Astrocyte (in vitro differentiated cells and primary cell): ENCODE data around the gene TEX2. TPM values are rescaled to one million over a fixed set of nuclear protein-coding genes. Genes with fewer than 3 reads are reported as not detected.
A peak's percentile ranks its signal among the peaks of the same experiment; 100 is the strongest.

ENCODE experiments used
- DNase-seq: peaks from one replicate; pipeline ENCODE4 v3.0.0-alpha.2; 2010; ENCODE audit warnings: low read depth
- FAIRE-seq: peaks from 2 replicates; lab custom pipeline; 2011; peaks lifted over from hg19 to GRCh38; lab: Jason Lieb, UNC
- H2AFZ ChIP-seq: 2 replicates; pipeline ENCODE4 v1.6.0; 2012; ENCODE audit warnings: low read depth, low read length, inconsistent platforms
- H3K27ac ChIP-seq: 2 replicates; pipeline ENCODE4 v1.5.1; 2011; ENCODE audit warnings: low read depth, low read length, inconsistent platforms
- H3K27me3 ChIP-seq: 2 replicates; pipeline ENCODE4 v1.6.0; 2011; ENCODE audit warnings: low read length, inconsistent platforms; ENCODE audit not compliant: insufficient read depth
- H3K36me3 ChIP-seq: 2 replicates; pipeline ENCODE4 v1.5.1; 2011; ENCODE audit warnings: low read length, inconsistent platforms; ENCODE audit not compliant: insufficient read depth
- H3K4me1 ChIP-seq: 2 replicates; pipeline ENCODE4 v1.5.1; 2011; ENCODE audit warnings: low read length, inconsistent platforms; ENCODE audit not compliant: insufficient read depth
- H3K4me2 ChIP-seq: 2 replicates; pipeline ENCODE4 v1.6.0; 2012; ENCODE audit warnings: low read length, inconsistent platforms
- H3K4me3 ChIP-seq: 2 replicates; pipeline ENCODE4 v1.5.1; 2011; ENCODE audit warnings: low read depth, mild to moderate bottlenecking, low read length, inconsistent platforms; ENCODE audit not compliant: insufficient read depth
- H3K79me2 ChIP-seq: 2 replicates; pipeline ENCODE4 v1.6.0; 2012; ENCODE audit warnings: mild to moderate bottlenecking, low read length, inconsistent platforms; ENCODE audit not compliant: insufficient read depth
- H3K9ac ChIP-seq: 2 replicates; pipeline ENCODE4 v1.6.0; 2012; ENCODE audit warnings: mild to moderate bottlenecking, low read length, inconsistent platforms
- H3K9me3 ChIP-seq: 2 replicates; pipeline ENCODE4 v1.5.1; 2012; ENCODE audit warnings: low read depth, mild to moderate bottlenecking, low read length, inconsistent platforms; ENCODE audit not compliant: insufficient read depth
- H4K20me1 ChIP-seq: 2 replicates; pipeline ENCODE4 v1.6.0; 2012; ENCODE audit warnings: low read length, inconsistent platforms; ENCODE audit not compliant: insufficient read depth
- H3K27ac Mint-ChIP-seq: one replicate; pipeline ENCODE4 v1.8.0; 2021; ENCODE audit warnings: mild to moderate bottlenecking, mixed read lengths; ENCODE audit not compliant: unreplicated experiment
- H3K27me3 Mint-ChIP-seq: one replicate; pipeline ENCODE4 v1.8.0; 2021; ENCODE audit warnings: low read depth, mixed read lengths; ENCODE audit not compliant: unreplicated experiment
- H3K36me3 Mint-ChIP-seq: one replicate; pipeline ENCODE4 v1.8.0; 2021; ENCODE audit warnings: low read depth, mixed read lengths; ENCODE audit not compliant: unreplicated experiment
- H3K4me1 Mint-ChIP-seq: one replicate; pipeline ENCODE4 v1.8.0; 2021; ENCODE audit warnings: low read depth, mixed read lengths; ENCODE audit not compliant: unreplicated experiment
- H3K4me3 Mint-ChIP-seq: one replicate; pipeline ENCODE4 v1.8.0; 2021; ENCODE audit warnings: mild to moderate bottlenecking, moderate library complexity, mixed read lengths; ENCODE audit not compliant: unreplicated experiment
- H3K9me3 Mint-ChIP-seq: one replicate; pipeline ENCODE4 v1.8.0; 2021; ENCODE audit warnings: mild to moderate bottlenecking, mixed read lengths; ENCODE audit not compliant: unreplicated experiment
- CTCF ChIP-seq: IDR thresholded peaks from 2 replicates; pipeline ENCODE4 v1.5.1; 2011; ENCODE audit warnings: low read depth, mild to moderate bottlenecking, inconsistent platforms, low read length, moderate library complexity; ENCODE audit not compliant: insufficient read depth
- EZH2 ChIP-seq: IDR thresholded peaks from 2 replicates; pipeline ENCODE4 v1.6.1; 2012; ENCODE audit warnings: mild to moderate bottlenecking, low read length, inconsistent platforms; ENCODE audit not compliant: insufficient read depth
- total RNA-seq: library from RNA; stranded (reverse); gene quantifications from 2 replicates; pipeline ENCODE4 v1.2.1, GENCODE V29; 2021

Gene TEX2
- total RNA-seq, 1 donor from 2014 or later, result 56.1 TPM

GRCh38 chr17:64213995-64214811 lies 48.9 kb downstream of the TEX2 start:
- no peak overlapping the region for H3K4me3 Mint-ChIP-seq

GRCh38 chr17:64212122-64212521 lies 50.9 kb downstream of the TEX2 start:
- Histone ChIP-seq H2AFZ (no peak overlapping the region), H3K4me2 (peak overlapping the region; percentile 10), H4K20me1 (peaks cover 2% of the 10 kb centered on the region), H3K9me3 (no peaks in the 10 kb centered on the region), H3K27me3 (no peaks in the 10 kb centered on the region), H3K4me3 (no peak overlapping the region), H3K9ac (peak overlapping the region; percentile 32), H3K4me1 (peaks cover 36% of the 10 kb centered on the region), H3K36me3 (peaks cover 4% of the 10 kb centered on the region), H3K27ac (peak overlapping the region; percentile 35), H3K79me2 (peaks cover 24% of the 10 kb centered on the region)
- DNase-seq (peak; percentile 46), FAIRE-seq (no peak)
- H3K27ac Mint-ChIP-seq, result peak overlapping the region; percentile 63
- no peaks in the 10 kb centered on the region for H3K9me3 Mint-ChIP-seq
- no peaks in the 10 kb centered on the region for H3K27me3 Mint-ChIP-seq
- H3K4me3 Mint-ChIP-seq, result no peak overlapping the region
- TF ChIP-seq EZH2 (no peak), CTCF (no peak)
- H3K4me1 Mint-ChIP-seq, result peaks cover 51% of the 10 kb centered on the region
- peaks cover 23% of the 10 kb centered on the region for H3K36me3 Mint-ChIP-seq

More at GRCh38 chr17:64213995-64214811, 48.9 kb downstream of the TEX2 start:
- Mint-ChIP-seq H3K36me3 (peaks cover 21% of the 10 kb centered on the region), H3K27me3 (no peaks in the 10 kb centered on the region), H3K4me1 (peaks cover 59% of the 10 kb centered on the region), H3K27ac (peak overlapping the region; percentile 49), H3K9me3 (no peaks in the 10 kb centered on the region)
- peak; percentile 67 for DNase-seq
- Histone ChIP-seq H3K27ac (no peak overlapping the region), H3K4me3 (no peak overlapping the region), H3K4me2 (peak overlapping the region; percentile 37), H3K4me1 (peaks cover 47% of the 10 kb centered on the region), H3K9ac (no peak overlapping the region), H3K27me3 (no peaks in the 10 kb centered on the region), H4K20me1 (peaks cover 8% of the 10 kb centered on the region), H2AFZ (no peak overlapping the region), H3K36me3 (peaks cover 4% of the 10 kb centered on the region), H3K9me3 (no peaks in the 10 kb centered on the region), H3K79me2 (peaks cover 32% of the 10 kb centered on the region)
- no peak for TF ChIP-seq EZH2
- TF ChIP-seq CTCF, result no peak
- no peak for FAIRE-seq

GRCh38 chr17:64209983-64210382 lies 53.1 kb downstream of the TEX2 start:
- peaks cover 23% of the 10 kb centered on the region for H3K36me3 Mint-ChIP-seq
- Histone ChIP-seq H3K4me2 (no peak overlapping the region), H3K79me2 (peaks cover 24% of the 10 kb centered on the region), H2AFZ (no peak overlapping the region), H4K20me1 (no peaks in the 10 kb centered on the region), H3K27me3 (no peaks in the 10 kb centered on the region), H3K9ac (no peak overlapping the region), H3K36me3 (peaks cover 4% of the 10 kb centered on the region), H3K9me3 (no peaks in the 10 kb centered on the region), H3K27ac (no peak overlapping the region), H3K4me1 (peaks cover 17% of the 10 kb centered on the region), H3K4me3 (no peak overlapping the region)
- no peaks in the 10 kb centered on the region for H3K27me3 Mint-ChIP-seq
- TF ChIP-seq CTCF (no peak), EZH2 (no peak)
- no peaks in the 10 kb centered on the region for H3K9me3 Mint-ChIP-seq
- H3K4me1 Mint-ChIP-seq, result peaks cover 32% of the 10 kb centered on the region
- peak overlapping the region; percentile 50 for H3K27ac Mint-ChIP-seq
- FAIRE-seq, result no peak
- peak; percentile 51 for DNase-seq
- H3K4me3 Mint-ChIP-seq, result no peak overlapping the region
